NCI-H510A treated with DMSO at 0.1 percent for 48 hours (cell line): ENCODE data around the gene KRT222.
A peak's percentile ranks its signal among the peaks of the same experiment; 100 is the strongest.

ENCODE experiments used
- DNase-seq: peaks from one replicate; lab custom pipeline; 2025; lab: John Stamatoyannopoulos, UW

Gene KRT222

DNA sequence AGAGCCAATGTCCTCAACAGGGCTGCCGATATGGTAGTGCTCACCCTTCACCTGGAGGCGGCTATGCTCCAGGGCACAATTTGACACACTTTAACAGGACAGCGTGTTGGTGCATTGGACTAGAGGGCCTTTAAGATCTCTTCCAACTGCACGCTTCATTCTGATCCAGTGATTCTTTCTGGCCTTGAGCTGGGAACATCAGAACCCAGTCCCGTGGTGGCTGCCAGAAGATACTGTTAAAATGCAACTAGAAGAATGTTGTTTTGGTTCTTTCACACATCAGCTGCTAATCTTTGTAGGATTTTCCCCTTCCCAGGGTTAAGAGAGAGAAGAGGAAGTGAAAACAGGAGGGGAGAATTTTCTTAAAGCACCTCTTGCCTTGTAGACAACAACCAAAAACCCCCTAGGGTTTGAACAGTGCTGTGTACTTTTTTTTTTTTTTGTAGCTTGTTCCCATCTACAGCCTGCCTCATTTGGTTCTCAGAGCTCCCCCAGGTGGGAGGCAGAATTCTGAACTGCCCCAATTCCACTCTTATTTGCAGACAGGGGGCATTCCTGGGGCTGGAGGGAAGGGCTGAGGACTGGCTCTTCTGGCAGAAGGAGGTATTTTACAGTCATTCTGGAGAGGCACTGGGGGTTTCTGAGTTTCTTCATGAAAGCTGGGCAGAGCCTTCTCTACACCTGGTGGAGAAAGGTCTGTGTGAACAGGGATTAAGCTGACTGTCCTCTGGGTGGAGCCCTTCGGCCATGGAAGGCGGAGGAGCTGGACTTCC, 49.7 kb downstream of the KRT222 start:
- peak; percentile 77 for DNase-seq

GRCh38 chr17:40614431-40615067, 50.4 kb downstream of the KRT222 start:
- no peak for DNase-seq

DNA sequence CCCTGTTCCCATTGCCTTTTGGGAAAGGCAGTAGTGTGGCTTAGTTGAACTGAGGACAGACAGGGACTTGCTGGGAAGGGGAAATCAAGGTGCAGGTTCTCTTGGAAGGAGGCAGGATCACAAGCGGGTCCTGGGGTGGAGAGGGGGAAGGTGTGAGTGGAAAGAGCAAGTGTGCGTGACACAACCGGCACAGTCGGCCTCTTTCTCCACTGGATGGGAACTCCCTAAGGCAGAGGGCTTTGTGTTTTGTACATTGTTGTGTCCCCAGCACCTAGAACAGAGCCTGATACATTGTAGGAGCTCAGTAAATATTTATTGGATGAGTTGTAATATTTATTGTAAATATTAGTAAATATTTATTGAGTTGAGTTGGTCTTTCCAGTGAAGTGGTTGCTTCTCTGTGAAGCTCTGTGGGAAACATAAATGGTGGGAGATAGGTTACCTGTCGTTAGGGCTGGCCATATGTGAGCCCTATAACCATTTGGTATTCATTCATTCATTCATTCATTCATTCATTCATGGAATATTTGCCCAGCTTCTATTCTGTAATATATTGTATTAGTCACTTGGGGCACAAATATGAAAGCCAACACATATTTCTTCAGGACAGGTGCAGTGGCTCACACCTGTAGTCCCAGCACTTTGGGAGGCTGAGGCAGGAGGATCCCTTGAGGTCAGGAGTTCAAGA, 51.4 kb downstream of the KRT222 start:
- DNase-seq = no peak

GRCh38 chr17:40612599-40613244, 52.3 kb downstream of the KRT222 start:
- DNase-seq = no peak

DNA sequence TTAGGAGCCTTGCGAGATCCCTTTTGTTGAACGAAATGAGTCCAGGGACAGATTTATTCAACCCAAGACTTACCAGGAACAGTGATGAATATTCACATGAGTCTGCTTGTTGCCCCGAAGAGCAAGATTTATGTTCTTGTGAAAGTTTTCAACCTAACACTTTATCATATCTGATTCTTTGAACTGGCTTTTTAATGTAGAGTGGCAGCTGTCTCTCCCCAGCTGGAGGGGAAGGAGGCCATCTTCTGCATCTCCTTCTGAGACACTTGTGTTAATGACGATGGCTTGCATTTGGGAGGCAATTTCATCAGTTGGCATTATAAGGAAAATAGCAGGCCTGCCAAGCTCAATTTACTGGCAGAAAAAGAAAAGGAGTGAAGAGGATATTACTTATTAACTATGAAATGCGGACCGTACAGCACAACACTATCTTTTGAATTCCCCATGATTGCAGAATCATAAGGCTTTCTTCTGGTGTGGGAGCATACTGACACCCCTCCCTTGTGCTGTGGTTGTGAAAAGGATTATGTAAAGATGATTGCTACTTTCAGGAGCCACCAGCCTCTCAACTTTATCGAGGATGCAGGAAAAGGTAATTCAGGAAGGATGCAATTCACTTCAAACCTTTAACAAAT, 53.0 kb downstream of the KRT222 start:
- DNase-seq = no peak

- no peak for DNase-seq
Measured at GRCh38 chr17:40610359-40610758, 54.6 kb downstream of the KRT222 start.

DNA sequence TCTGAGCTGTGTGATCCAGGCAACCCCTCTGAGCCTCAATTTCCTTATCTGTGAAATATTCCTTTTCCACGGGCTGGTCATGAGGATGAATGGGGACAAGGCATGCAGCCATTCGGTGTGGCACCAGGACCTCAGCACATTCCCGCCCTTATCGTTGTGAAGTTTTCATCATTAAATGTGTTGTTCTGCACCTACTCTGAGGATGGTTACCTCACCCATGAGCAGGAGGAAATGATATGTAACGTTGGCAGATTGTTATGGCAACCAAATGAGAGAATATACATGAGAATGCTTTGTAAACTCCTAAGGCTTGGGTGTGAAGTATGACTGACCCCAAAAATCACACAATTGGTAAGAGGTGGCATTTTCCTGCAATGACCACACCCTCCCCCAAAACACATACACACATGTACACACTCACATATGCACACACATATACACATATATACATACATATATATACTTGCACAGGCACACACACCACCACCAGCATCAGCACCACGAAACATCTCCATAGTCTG, 56.9 kb downstream of the KRT222 start:
- no peak for DNase-seq

- no peak for DNase-seq
Measured at GRCh38 chr17:40607641-40608040, 57.3 kb downstream of the KRT222 start.

DNA sequence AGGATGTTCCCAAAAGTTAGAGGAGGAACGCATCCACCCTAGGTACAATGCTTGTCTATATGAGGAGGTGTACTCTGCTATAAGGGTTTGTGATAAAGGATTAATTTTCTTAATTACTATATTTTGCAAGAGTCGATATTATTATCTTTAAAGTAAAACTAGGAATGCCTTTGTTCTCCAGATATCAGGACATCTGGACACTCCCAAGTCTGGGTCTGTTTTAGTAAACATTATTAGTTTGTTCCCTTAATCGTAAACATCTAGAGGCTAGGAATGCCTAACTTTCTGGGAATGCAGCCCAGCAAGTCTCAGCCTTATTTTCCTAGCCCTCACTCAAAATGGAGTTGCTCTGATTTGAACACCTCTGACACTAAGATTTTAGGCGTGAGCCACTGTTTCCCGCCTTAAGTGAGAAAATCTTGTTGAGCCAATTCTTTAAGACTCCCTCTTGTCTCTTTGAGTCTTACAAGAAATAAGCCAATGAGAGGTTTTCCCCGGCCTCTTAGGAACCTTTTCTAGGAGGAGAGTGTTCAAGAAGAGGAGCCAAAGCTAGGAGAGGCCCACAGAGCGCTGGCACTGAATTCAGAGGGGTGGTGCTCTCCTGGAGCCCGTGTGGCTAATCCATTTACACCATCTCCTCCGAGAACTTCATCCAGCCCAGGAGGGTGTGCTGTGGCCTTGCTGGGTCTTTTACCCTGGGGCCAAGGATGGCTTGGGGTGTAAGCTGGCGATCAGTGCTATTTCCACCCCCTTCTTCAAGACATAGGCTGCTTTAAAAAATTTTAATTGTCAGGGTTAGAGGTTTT, 58.2 kb downstream of the KRT222 start:
- DNase-seq = no peak

DNA sequence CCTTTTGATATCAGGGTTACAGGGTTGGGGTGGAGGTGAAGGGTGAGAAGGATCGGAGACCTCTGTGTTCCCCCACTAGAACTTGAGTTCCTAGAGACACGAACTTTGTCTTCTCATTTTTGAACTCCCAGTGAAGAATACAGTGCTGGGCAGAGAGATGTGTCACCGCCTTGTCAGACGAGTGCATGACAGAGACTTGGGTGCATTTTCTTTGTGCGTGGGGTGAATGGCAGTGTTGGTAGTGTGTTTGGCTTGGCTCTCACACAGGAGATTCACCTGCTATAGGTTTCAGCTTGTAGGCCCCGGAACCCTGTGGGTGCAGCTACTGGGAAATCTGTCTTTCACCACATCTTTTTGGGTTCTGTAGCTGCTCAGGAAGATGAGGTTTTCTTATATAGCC, 59.7 kb downstream of the KRT222 start:
- no peak for DNase-seq
